ENCODE data around the gene C2orf68. TPM values are rescaled to one million over a fixed set of nuclear protein-coding genes. Genes with fewer than 3 reads are reported as not detected.

C2orf68 gene
- total RNA-seq, 1 experiment from 2014 or later, result 69.6 TPM

DNA sequence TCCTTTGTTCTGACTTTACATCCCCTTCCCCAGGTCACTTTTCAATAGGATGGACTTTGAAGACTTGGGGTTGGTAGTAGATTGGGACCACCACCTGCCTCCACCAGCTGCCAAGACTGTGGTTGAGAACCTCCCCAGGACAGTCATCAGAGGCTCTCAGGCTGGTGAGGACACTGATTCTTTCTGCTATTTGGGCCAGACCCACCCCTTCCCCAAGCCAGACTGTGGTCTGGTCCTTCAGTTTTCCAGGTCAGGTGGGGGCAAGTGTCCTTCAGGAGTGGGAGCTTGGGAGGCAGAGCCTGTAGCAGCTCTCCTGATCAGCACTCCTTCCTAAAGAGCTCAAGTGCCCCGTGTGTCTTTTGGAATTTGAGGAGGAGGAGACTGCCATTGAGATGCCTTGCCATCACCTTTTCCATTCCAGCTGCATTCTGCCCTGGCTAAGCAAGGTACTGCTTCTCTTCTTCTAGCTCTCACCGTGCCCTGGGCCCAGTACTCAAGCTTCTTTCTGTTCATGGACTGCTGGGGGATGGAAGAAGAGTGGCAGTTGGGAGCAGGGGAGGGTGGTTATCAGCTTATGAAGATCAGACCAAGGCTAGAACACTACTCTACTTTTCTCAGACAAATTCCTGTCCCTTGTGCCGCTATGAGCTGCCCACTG, 15.3 kb downstream of the C2orf68 start:
- no peak for DNase-seq (ENCODE audit: low spot score)
- Mint-ChIP-seq H3K27me3 (ENCODE audit: low read depth) (no peaks in the 10 kb centered on the region; the same call in 1 of the 2 replicates), H3K4me1 (peaks cover 15% of the 10 kb centered on the region), H3K4me3 (peak overlapping the region; percentile 98), H3K36me3 (peaks cover 16% of the 10 kb centered on the region), H3K27ac (no peak overlapping the region), H3K9me3 (no peaks in the 10 kb centered on the region)
- no peak for TF ChIP-seq EMX1 (CRISPR knock-in tag; IDR thresholded peaks at IDR 0.05)
- ChIA-PET POLR2A (no interaction called here), CTCF (interaction anchor here (1.9 kb wide), 1 partner anchor 40 kb away, joined by 9 read pairs; no protein-coding TSS in a partner anchor)
- ATAC-seq, result no peak

DNA sequence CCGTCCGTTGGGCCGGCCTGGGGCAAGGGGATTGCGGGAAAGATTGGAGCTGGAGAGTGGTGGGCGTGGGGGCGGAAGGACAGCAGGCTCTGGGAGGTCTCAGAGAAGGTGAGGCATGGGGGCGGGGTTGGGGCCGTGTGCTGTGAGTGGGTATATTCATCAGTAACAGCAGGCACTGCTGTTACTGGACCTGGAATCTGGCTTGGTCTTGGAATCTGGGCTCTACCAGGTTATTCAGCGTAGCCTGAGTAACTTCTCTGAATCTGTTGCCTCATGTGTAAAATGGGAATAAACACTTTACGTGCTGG, 15.9 kb downstream of the C2orf68 start:
- peak; percentile 4 for ATAC-seq
- no peaks in the 10 kb centered on the region; the same call in 1 of the 2 replicates for H3K27me3 Mint-ChIP-seq (ENCODE audit: low read depth)
- peaks cover 16% of the 10 kb centered on the region for H3K36me3 Mint-ChIP-seq
- ChIA-PET POLR2A (interaction anchor here (1.5 kb wide), 1 partner anchor 8 kb away, joined by 4 read pairs; no protein-coding TSS in a partner anchor), CTCF (interaction anchor here (1.5 to 2.3 kb wide), 4 partner anchors 19 to 44 kb away, joined by 6 to 12 read pairs (median 8); partner anchors contain the start of genes GGCX and VAMP8)
- H3K9me3 Mint-ChIP-seq, result no peaks in the 10 kb centered on the region
- peak overlapping the region; percentile 98 for H3K4me3 Mint-ChIP-seq
- TF ChIP-seq, protein P1, sequence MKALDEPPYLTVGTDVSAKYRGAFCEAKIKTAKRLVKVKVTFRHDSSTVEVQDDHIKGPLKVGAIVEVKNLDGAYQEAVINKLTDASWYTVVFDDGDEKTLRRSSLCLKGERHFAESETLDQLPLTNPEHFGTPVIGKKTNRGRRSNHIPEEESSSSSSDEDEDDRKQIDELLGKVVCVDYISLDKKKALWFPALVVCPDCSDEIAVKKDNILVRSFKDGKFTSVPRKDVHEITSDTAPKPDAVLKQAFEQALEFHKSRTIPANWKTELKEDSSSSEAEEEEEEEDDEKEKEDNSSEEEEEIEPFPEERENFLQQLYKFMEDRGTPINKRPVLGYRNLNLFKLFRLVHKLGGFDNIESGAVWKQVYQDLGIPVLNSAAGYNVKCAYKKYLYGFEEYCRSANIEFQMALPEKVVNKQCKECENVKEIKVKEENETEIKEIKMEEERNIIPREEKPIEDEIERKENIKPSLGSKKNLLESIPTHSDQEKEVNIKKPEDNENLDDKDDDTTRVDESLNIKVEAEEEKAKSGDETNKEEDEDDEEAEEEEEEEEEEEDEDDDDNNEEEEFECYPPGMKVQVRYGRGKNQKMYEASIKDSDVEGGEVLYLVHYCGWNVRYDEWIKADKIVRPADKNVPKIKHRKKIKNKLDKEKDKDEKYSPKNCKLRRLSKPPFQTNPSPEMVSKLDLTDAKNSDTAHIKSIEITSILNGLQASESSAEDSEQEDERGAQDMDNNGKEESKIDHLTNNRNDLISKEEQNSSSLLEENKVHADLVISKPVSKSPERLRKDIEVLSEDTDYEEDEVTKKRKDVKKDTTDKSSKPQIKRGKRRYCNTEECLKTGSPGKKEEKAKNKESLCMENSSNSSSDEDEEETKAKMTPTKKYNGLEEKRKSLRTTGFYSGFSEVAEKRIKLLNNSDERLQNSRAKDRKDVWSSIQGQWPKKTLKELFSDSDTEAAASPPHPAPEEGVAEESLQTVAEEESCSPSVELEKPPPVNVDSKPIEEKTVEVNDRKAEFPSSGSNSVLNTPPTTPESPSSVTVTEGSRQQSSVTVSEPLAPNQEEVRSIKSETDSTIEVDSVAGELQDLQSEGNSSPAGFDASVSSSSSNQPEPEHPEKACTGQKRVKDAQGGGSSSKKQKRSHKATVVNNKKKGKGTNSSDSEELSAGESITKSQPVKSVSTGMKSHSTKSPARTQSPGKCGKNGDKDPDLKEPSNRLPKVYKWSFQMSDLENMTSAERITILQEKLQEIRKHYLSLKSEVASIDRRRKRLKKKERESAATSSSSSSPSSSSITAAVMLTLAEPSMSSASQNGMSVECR (CRISPR knock-in tag; IDR thresholded peaks at IDR 0.05; ENCODE audit: borderline replicate concordance), result 0 out of 2 replicates have a peak, but pooled peaks have one; percentile 17
- TF ChIP-seq SP1 (CRISPR knock-in tag; conservative IDR thresholded peaks at IDR 0.05) (0 out of 2 replicates have a peak, but pooled peaks have one; percentile 7), FOXP1 (CRISPR knock-in tag; IDR thresholded peaks at IDR 0.05; ENCODE audit: borderline replicate concordance) (no peak)
- DNase-seq (ENCODE audit: low spot score), result no peak
- peak overlapping the region; percentile 83 for H3K27ac Mint-ChIP-seq
- H3K4me1 Mint-ChIP-seq, result peaks cover 14% of the 10 kb centered on the region

DNA sequence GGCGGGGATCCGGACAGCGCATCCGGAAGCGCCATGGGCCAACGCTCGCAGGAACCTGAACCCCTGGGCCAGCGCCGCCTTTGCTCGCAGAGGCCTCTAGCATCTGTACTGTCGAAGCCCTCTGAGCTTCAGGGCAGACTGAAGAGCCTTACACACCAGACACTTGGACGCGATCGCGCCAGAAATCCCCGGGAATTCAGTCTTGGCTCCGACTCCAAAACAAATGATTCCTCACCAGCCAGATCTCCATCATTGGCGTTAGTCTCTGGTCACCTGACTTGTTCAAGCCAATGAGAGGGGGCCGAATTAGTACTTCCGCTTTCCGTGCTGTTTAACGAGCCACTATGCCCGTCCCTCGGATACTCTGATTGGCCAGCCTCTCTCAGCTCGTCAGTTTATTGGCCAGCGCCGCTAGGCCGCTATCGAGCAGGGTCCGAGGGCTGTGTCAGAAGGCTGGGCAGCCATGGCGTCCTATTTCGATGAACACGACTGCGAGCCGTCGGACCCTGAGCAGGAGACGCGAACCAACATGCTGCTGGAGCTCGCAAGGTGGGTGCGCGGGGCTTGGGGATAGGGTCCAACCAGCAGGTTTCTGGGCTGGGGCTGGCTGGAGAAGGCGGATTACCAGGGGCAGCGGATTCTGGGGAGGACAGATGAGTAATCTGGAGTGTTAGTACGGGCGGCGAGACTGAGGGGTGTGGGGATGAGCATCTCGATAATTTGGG, 16.4 kb downstream of the C2orf68 start, which contains the start of gene RNF181:
TSS of gene RNF181 (plus strand) at position 445 of the 725 bp plus-strand sequence. CDS start at position 464, 19 bp downstream.
- DNase-seq (ENCODE audit: low spot score) (peak; percentile 91), ATAC-seq (peak; percentile 99)
- ChIA-PET POLR2A (interaction anchor here (0.7 to 1.5 kb wide), 4 partner anchors 9 to 183 kb away, joined by 3 to 5 read pairs (median 4); partner anchors contain the start of gene VAMP8), CTCF (interaction anchor here (0.6 to 2.3 kb wide), 5 partner anchors 18 to 669 kb away, joined by 3 to 12 read pairs (median 7); partner anchors contain the start of genes GGCX and VAMP8)
- H3K36me3 Mint-ChIP-seq, result peaks cover 16% of the 10 kb centered on the region
- peaks cover 5% of the 10 kb centered on the region for H3K27me3 Mint-ChIP-seq (ENCODE audit: low read depth)
- peak within 1 kb of the TSS; percentile 91 for H3K27ac Mint-ChIP-seq
- no peaks in the 10 kb centered on the region for H3K9me3 Mint-ChIP-seq
- peaks cover 14% of the 10 kb centered on the region for H3K4me1 Mint-ChIP-seq
- H3K4me3 Mint-ChIP-seq, result peak within 1 kb of the TSS; percentile 98
- TF ChIP-seq PRRX2 (CRISPR knock-in tag; IDR thresholded peaks at IDR 0.05) (no peak), SP1 (CRISPR knock-in tag; conservative IDR thresholded peaks at IDR 0.05) (no peak; the same call in 1 of the 2 replicates), RORB (CRISPR knock-in tag; IDR thresholded peaks at IDR 0.05) (no peak), GABPB1 (CRISPR knock-in tag; IDR thresholded peaks at IDR 0.05) (peak; percentile 61)
- TF ChIP-seq, protein P2, sequence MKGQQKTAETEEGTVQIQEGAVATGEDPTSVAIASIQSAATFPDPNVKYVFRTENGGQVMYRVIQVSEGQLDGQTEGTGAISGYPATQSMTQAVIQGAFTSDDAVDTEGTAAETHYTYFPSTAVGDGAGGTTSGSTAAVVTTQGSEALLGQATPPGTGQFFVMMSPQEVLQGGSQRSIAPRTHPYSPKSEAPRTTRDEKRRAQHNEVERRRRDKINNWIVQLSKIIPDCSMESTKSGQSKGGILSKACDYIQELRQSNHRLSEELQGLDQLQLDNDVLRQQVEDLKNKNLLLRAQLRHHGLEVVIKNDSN (CRISPR knock-in tag; IDR thresholded peaks at IDR 0.05), result peak; percentile 93
- TF ChIP-seq, protein P3, sequence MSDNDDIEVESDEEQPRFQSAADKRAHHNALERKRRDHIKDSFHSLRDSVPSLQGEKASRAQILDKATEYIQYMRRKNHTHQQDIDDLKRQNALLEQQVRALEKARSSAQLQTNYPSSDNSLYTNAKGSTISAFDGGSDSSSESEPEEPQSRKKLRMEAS (CRISPR knock-in tag; IDR thresholded peaks at IDR 0.05), result peak; percentile 24; the same call in 1 of the 2 replicates
- TF ChIP-seq, protein P4, sequence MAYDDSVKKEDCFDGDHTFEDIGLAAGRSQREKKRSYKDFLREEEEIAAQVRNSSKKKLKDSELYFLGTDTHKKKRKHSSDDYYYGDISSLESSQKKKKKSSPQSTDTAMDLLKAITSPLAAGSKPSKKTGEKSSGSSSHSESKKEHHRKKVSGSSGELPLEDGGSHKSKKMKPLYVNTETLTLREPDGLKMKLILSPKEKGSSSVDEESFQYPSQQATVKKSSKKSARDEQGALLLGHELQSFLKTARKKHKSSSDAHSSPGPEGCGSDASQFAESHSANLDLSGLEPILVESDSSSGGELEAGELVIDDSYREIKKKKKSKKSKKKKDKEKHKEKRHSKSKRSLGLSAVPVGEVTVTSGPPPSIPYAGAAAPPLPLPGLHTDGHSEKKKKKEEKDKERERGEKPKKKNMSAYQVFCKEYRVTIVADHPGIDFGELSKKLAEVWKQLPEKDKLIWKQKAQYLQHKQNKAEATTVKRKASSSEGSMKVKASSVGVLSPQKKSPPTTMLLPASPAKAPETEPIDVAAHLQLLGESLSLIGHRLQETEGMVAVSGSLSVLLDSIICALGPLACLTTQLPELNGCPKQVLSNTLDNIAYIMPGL (CRISPR knock-in tag; IDR thresholded peaks at IDR 0.05), result 0 out of 2 replicates have a peak, but pooled peaks have one; percentile 18
- TF ChIP-seq, protein P5, sequence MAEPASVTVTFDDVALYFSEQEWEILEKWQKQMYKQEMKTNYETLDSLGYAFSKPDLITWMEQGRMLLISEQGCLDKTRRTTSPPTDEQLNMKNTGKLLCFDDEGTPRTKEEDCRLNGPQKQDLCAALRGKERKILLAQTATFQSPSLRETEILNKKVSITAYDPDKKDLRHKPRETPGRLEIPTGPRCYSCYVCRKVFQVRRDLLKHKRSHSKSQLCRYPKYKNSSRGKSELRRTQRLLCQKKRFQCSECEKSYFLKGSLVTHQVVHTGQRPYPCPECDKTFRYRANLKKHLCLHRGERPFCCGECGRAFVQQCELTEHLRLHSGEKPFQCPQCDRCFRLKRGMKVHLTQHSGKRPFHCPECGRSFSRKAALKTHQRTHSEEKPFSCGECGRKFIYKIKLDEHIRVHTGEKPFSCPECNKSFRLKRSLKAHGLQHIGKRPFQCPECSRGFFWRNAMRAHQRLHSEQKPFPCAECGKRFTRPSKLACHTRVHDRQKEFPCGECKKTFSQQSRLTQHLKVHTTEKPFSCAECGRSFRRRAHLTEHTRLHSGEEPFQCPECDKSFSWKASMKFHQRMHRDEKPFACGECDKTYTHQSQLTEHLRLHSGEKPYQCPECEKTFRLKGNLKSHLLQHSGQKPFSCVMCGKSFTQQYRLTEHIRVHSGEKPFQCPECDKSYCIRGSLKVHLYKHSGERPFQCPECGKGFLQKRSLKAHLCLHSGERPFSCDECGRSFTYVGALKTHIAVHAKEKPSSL (CRISPR knock-in tag; conservative IDR thresholded peaks at IDR 0.05), result no peak
- TF ChIP-seq, protein P6, sequence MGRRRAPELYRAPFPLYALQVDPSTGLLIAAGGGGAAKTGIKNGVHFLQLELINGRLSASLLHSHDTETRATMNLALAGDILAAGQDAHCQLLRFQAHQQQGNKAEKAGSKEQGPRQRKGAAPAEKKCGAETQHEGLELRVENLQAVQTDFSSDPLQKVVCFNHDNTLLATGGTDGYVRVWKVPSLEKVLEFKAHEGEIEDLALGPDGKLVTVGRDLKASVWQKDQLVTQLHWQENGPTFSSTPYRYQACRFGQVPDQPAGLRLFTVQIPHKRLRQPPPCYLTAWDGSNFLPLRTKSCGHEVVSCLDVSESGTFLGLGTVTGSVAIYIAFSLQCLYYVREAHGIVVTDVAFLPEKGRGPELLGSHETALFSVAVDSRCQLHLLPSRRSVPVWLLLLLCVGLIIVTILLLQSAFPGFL (CRISPR knock-in tag; IDR thresholded peaks at IDR 0.05; ENCODE audit: borderline replicate concordance), result no peak
- TF ChIP-seq, protein P1 (CRISPR knock-in tag; IDR thresholded peaks at IDR 0.05; ENCODE audit: borderline replicate concordance), result peak; percentile 4; the same call in 1 of the 2 replicates

All from WTC11 (cell line).